A673 (cell line): Measurements from ENCODE around the gene MGST2.

Source experiments
- EZH2 ChIP-seq: fragments of 200-600 bp; sonication (generic); IDR thresholded peaks from 2 replicates; pipeline ENCODE4 v1.6.1; 2017; ENCODE audit warnings: borderline replicate concordance, low read depth, mild to moderate bottlenecking, mixed read lengths, antibody characterized with exemption, low read length; ENCODE audit not compliant: poor library complexity, severe bottlenecking
- TF ChIP-seq, protein P1 (sequence below): fragments of 300-800, 200-600 bp; sonication (generic); conservative IDR thresholded peaks from 2 replicates; pipeline ENCODE4 v1.5.1; 2017; ENCODE audit warnings: low read depth, mild to moderate bottlenecking, antibody characterized with exemption, low read length, moderate library complexity, mixed read lengths

- TF ChIP-seq, protein P1, sequence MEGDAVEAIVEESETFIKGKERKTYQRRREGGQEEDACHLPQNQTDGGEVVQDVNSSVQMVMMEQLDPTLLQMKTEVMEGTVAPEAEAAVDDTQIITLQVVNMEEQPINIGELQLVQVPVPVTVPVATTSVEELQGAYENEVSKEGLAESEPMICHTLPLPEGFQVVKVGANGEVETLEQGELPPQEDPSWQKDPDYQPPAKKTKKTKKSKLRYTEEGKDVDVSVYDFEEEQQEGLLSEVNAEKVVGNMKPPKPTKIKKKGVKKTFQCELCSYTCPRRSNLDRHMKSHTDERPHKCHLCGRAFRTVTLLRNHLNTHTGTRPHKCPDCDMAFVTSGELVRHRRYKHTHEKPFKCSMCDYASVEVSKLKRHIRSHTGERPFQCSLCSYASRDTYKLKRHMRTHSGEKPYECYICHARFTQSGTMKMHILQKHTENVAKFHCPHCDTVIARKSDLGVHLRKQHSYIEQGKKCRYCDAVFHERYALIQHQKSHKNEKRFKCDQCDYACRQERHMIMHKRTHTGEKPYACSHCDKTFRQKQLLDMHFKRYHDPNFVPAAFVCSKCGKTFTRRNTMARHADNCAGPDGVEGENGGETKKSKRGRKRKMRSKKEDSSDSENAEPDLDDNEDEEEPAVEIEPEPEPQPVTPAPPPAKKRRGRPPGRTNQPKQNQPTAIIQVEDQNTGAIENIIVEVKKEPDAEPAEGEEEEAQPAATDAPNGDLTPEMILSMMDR = no peak
- TF ChIP-seq EZH2 = no peak
Observed at GRCh38 chr4:139624441-139625092, 41.1 kb upstream of the MGST2 start.
